IPS-NIHi7 (cell line): ENCODE results near the gene MFRP.
A peak's percentile ranks its signal among the peaks of the same experiment; 100 is the strongest.
"Not testable (repeated sequence)": the region's sequence is repeated elsewhere in the genome, so short reads cannot be mapped to it uniquely, and the experiment has no call there.

Experiments used
- DNase-seq: peaks from one replicate; pipeline ENCODE4 v3.0.0; 2012; ENCODE audit warnings: mixed read lengths; ENCODE audit errors: extremely low spot score

The MFRP gene

DNA sequence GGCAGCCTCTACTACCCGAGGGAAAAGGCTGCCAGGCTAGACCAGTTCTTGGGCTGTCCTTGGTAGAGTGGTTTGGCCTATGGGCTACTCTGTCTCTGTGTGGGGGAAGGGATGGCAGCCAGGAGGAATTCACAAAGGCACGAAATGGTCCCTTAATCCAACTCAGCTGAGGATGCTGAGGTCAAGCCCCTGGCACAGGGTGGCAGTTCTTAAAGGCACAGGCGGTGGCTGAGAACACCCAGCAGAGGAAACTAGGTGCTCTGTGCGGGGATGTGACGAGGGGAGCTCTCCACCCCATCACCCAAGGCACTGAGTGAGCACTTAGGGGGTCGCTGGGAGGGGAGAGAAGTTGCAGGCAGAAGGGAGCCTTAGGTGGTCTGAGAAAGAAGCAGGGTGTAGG lies at the start of gene MFRP:
TSS of gene MFRP (minus strand) at position 101 of the 400 bp plus-strand sequence. CDS start 192 bp downstream, outside the sequence.
- no peak for DNase-seq

DNA sequence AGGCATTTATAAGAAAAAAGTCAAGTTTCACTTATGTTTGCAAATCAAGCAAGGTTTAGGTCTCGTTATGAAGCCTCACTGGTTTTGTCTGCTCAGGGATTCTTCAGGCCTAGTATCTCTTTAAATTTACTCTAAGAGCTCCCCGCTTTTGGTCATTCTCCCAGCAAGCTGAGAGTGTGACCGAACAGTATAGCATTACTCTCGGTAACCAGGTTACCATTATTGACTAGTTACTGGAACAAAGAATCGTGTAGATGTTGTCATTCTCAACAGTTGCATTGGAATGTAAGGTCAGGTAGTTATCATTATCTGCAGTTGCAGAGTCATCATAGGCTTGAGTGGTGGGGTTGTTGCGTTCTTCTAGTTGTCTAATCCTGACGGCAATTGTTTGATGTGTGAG lies 44.8 kb upstream of the MFRP start:
- DNase-seq: no peak

DNA sequence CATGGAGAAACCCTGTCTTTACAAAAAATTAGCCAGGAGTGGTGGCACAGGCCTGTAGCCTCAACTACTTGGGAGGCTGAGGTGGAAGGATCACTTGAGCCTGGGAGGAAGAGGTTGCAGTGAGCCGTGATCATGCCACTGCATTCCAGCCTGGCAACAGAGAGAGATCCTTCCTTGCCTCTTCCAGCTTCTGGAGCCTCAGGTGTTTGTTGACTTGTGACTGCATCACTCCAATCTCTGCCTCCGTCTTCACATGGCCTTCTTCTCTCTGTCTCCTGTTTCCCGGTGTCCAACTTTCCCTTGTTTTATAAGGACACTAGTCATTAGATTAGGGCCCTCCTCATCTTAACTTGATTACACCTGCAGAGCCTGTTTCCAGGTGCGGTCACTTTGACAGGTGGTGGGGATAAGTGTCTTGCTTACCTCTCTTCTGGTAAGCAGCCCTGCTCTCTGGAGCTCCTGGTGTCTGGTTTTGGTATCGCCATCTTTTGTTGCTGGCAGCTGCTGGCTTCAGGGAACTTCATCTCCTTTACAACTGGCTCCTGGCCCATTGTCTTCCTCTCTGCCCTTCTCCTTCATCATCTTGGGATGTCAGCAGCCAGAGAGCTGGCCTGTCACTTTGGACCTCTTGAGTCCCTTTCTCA lies 43.2 kb upstream of the MFRP start:
- peak; percentile 81 for DNase-seq

DNA sequence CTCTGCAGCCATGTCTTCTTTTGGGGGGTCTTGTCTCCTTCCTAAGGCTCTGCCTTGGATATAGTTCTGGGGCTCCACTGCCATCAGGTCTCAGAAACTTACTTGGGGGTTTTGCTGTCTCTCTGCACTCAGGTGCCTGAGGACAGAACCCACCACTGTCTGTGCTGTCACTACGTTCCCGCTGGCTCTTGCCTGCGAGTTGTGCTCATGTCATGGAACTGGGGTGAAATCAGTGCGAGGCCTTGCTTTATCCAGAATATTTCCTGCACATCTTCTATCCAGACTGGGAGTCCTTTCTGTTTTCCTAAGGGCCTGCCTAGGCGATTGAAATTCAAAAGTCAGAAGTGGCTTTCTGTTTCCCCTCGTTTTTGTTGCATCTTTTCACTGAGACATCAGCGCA lies 41.6 kb upstream of the MFRP start:
- no peak for DNase-seq

DNA sequence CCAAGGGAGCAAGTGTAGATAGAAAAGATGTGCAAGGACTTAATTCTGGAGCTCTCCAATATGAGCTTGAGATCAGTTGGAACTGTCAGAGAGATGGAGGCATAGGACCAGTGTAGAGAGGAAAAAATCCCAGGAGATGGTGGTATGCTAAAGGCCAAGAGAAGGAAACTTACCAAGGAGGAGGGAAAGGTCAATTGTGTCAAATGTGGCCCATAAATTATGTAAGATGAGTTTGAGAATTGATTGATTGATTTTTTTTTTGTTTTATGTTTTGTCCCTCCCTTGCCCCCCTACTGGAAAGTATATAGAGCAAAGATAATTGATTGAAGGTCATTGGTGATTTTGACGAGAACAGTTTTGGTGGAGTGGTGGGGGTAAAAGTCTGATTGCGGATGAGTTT lies 37.8 kb upstream of the MFRP start:
- DNase-seq: no peak

DNA sequence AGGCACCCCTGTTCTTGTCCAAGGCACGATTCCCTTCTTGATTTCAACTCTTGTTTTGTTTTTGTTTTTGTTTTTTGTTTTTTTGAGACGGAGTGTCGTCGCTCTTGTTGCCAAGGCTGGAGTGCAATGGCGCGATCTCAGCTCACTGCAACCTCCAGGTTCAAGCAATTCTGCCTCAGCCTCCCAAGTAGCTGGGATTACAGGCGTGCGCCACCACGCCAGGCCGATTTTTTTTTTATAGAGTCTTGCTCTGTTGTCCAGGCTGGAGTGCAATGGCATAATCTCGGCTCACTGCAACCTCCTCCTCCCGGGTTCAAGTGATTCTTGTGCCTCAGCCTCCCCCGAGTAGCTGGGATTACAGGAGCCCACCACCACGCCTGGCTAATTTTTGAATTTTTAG lies 36.0 kb upstream of the MFRP start:
- DNase-seq: not testable (repeated sequence)

DNA sequence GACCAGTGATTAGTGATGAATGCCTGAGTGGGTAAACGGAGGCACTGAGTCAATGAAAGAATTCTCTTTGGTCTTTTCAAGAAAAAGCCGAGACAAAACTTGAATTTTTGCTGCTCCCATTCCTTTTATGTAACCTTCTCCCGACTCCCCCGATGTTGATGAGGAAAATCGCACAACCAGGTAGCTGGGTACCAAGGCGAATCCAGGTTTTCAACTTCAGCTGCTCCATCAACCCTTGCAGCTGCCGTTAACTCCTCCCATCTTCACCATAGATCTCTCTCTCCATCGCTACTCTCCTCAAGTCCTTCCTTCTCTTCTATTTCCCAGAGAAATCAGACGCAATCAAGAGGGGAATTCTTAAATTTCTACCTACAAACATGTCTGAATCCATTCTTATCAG lies 35.6 kb upstream of the MFRP start:
- no peak for DNase-seq

DNA sequence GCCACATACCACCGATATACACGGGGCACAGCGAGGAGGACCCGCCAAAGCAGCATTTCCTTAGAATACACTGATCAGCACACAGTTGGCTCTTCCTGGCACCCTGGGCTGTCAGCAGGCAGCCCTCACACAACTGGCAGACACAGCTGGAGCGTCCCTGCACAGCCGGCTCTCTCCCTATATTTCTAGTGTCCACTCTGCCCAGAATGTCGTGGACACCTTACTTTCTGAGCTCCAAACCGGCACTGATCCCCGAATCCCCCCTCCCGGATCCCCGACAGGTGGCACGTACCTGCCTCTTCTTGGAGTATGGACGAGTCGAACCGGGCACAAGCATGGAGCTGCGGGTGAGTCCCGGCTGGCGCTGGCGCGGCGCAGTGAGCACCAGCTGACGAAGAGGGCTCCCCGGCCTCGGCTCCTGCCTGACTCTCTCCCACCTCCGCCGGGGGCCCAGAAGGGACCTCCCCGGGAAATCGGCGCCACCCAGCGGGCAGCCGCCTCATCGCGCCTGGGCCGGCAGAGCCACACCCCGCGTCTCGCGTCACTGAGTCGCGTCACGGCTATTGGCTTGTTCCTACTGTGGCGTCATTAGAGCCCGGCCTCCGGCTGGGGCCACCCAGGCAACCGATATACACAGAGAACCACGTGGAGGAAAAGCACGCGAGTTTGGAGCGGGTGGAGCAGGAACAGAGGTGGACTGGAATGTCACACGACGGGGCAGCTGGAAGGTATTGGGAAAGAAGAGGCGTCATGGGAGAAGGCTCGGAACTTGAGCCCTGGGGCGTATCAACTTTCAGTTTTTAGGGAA lies 34.9 kb upstream of the MFRP start, which contains the start of gene USP2:
TSS of gene USP2 (minus strand) at position 510 of the 808 bp plus-strand sequence. CDS start 8,210 bp downstream, outside the sequence.
- DNase-seq: peak; percentile 94

DNA sequence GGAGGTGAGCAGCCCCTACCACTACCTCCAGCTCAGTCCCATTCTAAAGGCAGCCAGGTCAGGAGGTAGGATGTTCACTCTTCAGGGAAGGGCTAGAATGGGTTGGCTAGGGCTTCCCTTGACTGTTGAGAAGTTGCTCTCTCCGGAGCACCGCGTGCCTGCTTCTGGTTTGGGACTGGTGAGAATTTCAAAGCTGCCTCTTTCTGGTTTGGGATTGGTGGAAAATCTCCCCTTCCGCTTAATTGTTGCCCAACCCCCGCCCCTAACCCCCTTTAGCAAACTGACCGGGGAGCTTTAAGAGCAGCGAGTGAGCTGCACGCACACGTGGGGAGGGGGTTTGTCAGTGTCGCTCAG lies 34.3 kb upstream of the MFRP start:
- no peak for DNase-seq

DNA sequence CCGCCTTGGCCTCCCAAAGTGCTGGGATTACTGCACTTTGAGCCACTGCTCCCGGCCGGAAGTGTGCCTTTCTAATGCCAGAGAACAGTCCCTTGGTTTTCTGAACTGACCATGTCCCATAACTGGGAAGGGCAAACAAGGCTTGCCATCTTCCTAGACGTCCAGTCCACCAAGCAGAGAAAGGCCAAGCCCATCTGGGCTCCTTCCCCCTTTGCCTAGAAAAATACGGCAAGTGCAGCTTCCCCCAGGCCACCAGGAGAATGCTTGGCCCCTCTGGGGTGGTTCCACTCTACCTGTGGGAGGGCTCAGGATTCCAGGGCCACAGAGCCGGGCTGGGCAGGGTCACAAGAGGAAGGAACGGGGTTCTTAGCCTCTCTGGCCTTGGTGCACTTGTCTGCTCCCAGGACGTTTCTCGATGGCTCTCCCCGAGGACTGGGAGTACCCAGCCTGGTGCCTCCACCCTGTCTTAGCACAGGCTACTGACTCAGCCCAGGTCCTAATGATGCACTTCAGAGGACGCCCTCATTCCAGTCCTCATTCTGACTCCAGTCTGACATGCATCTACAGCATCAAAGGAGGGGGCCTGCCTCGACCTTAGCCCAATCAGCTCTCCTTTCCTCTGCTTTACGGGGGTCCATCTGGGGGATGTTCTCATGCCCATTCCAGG lies 33.8 kb upstream of the MFRP start:
- DNase-seq: no peak

DNA sequence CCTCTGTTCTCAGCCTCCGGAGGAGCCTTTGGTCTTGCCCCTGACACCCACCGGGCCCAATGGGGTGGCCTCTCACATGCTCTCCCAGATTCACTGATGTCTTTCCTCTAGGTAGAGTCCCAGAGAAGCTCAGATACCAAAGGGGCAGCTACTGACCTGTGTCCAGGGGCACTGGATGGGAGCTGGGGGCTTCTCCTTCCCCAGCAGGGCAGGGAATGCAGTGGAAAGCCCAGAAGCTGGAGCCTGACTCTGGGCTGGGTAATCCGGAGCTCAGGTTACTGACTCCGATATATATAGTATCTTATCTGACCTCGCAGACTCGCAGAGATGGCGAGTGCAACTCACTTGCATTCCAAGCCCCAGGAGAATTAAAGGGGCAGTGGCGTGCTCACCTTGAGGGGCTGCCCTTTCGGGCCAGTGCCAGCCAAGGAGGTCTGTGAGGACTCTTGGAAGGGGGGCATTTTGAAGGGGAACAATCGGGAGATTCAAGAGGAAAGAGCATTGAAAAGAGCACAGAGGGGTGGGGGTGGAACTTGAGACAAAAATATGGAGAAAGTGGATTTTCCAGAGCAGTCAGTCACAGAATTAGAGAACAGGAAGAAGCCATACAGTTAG lies 32.5 kb upstream of the MFRP start:
- DNase-seq: no peak

DNA sequence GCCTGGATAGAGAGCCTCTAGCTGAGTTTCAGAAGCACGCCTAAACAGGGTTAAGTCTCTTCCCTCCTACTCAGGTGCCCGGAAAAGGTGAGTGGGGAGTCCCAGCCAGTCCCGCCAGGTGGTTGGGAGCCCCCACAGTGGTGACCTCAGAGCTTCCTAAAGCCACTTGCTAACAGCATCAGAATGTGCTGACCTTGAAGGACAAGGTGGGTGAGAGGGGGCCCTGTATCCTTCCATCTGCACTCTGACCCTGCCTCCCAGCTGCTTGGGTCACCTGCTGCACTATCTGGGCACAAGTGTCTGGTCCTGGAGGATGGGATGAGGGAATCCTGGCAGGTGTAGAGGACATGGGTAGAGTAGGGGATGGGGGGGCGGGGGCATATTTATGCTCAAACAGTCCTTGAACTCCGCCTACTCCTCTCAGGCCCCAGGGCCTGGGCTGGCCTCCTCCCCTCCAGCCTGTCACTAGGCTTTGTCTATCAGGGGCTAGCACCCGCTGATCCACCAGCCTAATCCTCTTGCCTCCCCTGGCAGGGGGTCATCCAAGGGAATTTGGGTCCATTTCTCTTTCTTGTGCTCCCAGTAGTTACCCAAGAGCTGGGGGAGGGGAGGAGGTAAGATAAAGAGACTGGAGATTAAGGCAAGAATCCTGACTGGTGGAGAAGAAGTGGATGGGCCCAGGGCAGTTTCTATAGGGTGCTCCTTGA lies 31.6 kb upstream of the MFRP start:
- DNase-seq: peak; percentile 44

DNA sequence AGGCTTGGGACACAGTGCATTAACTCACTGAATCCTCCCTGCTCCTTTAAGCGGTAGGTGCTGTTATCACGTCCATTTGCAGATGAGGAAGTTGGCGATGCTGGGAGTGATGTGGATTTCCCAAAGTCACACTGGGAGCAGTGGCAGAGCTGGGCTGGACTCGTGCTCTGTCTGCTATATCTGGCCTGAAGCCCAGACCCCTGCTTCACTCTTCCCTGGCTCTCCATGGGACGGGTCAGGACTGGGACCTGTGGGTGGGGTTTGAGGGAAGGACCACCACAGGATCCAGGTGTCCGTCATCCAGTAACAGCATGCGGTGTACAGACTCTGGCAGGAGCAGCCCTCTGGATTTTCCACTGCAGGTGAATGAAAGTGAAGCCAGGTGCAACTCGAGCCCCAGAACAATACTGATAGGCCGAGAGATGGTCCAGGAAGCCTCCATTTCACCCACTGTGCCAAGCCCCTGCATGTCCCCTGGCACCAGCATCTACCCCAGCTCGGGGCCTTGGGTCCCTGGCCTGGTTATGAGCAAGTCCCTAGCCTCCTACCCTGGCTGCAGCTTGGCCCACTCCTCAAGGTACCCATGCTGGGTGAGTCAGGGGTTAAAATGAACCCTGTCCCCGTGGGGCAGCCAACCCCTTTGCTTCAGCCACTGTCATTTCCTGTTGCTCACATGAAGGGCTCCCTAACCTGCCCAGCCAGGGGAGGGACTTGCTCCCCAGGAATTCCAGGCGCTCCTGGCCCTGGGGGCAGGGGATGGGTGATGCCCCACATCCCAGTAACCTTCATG lies 30.8 kb upstream of the MFRP start:
- no peak for DNase-seq

DNA sequence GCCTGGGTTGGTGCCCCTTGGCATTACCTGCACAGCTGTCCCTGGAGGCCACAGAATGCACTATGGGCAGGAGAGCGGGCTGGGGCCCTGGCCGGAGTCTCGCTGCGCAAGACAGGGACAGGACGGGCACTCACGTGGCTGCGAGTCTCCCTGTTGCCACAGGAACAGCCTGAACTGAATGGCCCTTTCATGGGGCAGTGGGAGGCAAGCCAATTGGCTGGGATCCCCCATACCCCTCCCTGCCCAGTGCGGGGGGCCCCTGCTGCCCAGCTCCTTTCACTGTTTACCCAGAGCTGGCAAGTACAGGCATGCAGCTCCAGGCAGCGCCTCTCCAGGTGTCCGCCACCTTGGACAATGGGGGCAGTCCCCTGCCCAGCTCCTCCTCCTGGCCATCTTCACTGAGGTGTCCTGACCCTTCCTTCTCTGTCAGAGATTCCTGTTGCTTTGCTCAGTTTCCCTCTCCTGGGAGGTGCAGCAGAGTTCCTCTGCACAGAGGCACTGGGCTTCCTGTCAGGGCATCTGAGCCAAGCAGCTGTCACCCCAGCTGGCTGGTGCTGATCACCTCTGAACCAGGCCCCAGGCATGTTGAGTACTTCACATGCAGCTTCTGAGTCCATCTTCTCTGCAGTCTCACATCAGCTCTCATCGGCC lies 29.8 kb upstream of the MFRP start:
- no peak for DNase-seq

DNA sequence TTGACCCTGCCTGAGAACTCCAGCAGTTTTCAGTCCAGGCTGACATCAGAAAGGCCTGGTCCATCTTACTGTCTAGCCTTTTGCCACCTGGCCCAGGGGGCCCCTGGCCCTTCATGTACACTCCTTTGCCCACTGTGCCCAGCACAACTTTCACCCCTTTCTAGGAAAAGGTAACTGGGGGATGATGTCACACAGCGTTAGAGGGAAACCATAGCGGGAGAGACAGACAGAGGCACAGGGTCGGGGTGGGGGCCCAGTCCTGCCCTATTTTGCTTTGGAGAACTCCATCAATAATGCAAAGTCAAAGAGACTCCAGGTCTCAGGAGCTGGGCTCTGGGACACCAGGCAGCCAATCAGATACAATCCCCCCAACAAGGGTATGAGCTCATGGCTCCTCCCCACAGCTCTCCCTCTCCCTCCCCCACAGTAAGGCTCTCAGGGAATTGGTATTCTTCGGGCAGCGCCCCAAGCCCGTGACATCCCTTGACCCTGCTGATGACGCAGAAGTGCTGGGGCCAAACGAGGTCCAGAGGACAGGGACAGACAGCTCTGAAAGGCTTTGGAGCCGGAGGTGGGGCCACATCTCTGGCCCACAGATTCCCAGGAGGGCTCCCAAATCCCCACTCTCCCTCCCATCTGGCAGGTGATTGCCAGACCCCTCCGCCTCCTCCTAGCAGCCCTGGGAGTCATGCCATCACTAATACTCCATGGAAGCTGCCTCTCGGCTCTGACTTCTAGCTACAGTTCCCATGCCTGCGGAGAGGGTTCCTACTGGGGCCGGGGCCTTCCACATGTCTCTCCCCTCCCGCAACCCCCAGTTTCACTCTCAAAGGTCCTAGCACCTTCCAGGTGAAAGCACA lies 29.1 kb upstream of the MFRP start:
- no peak for DNase-seq

DNA sequence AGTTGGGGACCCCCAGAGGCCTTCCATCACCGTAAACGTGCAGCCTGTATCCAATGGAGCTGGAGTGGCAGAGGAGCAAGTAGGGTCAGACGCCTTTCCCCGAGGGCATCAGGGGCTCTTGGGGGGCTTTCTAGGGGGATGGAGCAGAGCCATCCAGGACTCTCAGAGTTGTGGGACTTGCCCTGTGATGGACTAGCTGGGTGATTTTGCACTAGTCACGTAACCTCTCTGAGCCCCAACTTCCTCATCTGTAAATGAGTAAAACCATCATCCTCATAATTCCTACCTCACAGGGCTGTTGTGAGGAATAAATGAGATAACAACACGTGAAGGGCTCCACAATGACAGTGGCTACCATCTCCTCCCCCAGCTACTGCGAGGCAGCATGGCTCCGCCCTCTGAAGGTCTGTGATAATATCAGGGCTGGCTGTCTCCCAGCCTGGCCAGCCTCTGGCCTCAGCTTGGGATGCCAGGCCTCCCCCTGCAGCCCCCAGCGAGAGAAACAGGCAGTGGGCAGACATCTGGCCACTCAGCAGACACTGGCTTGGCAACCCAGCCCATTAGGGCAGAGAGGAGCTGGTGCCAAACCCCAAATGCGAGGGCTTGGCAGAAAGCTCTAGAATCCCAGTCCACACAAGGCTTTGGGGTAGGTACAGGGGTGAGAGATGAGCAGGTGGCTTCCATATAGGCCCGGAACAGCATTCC lies 28.3 kb upstream of the MFRP start:
- no peak for DNase-seq

DNA sequence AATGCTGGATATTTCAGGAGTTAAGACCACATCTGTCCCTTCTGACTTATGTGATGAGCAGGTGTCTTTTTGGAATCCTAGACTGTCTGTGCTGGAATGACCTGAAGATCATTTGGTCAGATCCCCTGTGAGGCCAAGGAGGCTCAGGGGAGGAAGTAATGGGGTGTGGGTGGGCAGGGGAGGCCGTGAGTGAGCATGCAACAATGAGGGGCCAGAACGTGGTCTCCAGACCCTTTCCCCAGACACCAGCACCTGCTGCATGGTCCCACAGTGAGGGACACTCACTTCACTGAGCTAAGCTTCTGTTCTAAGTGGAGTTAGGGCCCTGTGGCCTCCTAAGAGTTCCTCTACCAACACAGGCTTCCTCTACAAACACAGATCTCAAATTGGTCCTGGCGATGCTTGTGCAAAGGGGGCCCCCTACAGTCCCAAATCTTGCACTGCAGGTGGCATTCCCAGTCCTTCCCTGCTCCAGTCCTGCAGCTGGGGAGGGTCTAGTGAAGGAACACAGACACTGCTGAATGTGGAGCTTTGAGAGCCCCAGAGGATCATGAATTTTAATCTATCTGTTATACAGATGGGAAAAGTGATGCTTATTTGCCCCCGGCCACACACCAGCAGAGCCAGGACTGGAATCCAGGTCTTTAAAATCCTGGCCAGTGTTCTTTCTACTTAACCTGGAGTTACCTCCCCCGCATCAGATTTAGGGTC lies 27.6 kb upstream of the MFRP start:
- DNase-seq: peak; percentile 78
